Measurements from ENCODE around the gene CDC42SE1.

The CDC42SE1 gene

GRCh38 chr1:151008244-151009205, 50.9 kb downstream of the CDC42SE1 start, which contains the start of gene PRUNE1:
PRUNE1 (plus strand) TSS chr1:151008449; CDS start chr1:151008633, 184 bp downstream.
- DNase-seq = peak; percentile 97

DNA sequence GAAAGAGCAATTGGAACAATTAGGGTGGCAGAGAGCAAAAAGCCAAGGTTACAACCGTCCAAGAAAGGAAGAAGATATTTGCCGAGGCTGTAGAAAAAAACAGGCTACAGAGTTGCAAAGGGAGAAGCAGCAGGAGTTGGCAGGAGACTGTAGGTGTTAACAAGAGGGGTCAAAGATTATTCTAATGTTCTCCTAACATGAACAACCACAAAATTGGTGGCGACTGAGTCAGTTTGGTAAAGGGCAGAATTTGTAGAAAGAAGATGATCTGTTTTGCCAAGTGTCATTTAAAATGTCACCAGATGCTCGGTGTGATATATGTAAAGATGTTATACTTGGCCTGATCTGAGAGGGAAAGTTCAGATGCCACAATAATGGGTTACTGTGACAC, 51.6 kb downstream of the CDC42SE1 start:
- no peak for DNase-seq

- peak; percentile 36 for DNase-seq
Measured at GRCh38 chr1:151006327-151007052, 52.9 kb downstream of the CDC42SE1 start, which contains the start of gene MINDY1. MINDY1 (minus strand) TSS chr1:151006902; CDS start chr1:151002617, 4,285 bp downstream.

DNA sequence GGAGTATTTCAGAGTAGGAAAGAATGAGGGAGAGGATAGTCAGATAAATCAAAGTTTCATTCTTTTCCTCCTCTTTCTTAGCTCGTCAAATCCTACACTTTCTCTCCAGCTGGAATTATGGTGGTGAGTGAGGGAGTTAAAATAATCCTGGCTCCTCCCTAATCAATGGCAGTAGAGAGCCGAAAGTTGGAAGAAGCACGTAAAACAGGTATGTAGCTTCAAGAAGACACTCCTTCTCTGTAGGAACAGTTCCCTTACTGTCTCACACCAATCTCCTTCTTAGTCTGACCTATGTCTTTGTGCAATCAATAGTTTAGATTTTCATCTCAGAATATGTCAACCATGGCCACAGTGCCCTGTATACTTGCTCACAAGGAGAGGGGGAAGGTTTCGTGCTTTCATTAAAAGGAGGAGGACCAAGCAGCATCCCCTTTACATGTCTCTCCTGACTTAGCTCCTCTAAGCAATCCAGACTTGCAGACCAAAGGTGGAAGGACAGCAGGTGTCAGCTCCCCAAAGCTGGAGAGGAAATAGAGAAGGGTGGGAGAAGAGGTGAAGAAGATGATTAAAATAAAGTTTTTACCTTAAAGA, 53.6 kb downstream of the CDC42SE1 start:
- DNase-seq = no peak

DNA sequence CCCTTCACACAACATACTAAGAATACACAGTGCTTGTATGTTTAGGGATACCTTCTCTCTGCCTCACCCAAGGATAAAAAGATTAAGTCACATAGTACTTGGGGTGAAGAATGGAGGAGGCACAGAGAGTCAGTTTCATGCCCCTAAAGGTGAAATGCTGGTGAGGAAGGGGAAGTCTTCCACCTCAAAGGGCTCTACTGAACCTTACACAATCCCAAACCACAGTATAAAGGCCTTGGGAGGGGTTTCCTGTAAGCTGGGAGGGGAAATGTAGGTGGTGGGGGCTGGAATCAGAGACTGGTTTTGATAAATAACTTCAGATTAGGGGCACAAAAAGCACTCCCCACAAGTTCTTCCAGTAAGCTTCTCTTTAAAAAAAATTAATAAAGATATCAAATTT, 56.2 kb downstream of the CDC42SE1 start:
- no peak for DNase-seq

DNA sequence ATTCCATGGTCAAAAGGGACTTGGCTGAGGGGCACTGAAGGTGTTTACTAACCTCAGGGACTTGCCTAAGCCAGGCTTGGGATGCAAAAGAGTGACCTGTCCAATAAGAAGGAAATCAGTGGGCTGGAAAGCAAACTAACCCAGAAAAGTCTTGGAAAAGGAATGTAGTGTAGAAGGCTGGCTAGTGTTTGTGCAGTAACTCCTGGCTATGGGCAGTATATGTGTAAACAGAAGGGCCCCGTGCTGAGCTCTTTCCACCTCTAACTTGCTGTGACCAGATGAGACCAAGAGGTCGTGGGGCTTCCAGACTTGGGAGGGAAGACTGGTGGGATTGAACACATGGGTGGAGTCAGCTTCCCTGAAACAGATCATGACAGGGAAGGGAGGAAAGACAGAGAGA, 56.8 kb downstream of the CDC42SE1 start:
- DNase-seq = no peak

DNA sequence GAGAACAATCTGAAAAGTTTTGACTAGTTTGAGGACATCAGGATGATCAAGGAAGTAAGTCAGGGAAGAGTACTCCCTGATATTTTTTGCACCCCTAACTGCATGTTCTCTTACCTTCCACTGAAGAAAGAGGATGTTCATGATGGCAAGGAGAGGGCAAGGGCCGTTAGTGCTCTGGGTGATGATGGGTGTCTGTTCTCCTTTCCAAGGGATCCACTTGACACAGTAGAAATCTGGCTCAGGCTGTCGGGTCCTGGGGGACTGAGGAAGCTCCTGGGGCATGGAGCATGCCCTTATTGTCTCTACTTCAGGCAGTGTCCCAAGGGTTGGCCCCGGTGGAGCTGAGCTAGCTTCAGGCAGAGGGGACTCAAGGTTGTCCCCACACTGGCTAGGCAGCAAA, 57.4 kb downstream of the CDC42SE1 start:
- no peak for DNase-seq

- DNase-seq = no peak
Measured at GRCh38 chr1:151001602-151002001, 57.8 kb downstream of the CDC42SE1 start.
